HG03139 (cell line): Measurements from ENCODE around the gene TNS1.
"Not testable (repeated sequence)": the region's sequence is repeated elsewhere in the genome, so short reads cannot be mapped to it uniquely, and the experiment has no call there.

ENCODE experiments used
- ATAC-seq: cut with Tn5 transposase; IDR thresholded peaks from one replicate; pipeline ENCODE4 v1.9.1; 2021; ENCODE audit not compliant: unreplicated experiment

The TNS1 gene

DNA sequence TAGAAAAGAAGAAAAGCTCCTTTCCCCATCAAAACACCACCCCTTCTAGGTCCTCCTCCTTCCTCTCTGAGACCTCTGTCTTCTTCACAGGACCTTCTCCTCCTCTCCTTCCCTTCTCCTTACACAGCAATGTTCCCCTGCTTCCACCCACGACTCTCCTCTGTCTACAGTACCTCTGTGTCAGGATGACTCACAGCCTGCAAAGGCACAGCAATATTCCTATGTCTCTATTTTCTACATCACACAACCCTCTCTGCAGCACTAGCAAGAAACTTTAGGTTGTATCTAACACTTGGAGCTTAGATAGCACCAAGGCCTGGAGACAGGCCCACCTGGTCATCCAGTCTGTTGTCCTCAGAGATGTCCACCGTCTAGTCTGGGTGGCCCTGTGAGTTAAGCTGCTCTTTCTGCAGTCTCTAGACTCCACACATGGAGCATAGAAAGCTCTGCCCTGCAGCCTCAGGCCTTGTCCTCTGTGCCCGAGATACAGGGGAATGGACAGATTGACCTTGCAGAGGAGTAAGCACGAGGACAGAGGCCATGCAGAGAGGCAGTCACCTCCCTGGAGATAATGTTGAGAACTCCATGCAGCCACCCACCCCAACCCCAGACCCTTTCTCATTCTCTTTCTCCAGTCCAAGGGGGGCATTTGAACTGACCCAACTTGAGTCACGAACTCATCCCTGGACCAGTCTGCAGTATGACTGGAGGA, 212.0 kb downstream of the TNS1 start:
- no peak for ATAC-seq

DNA sequence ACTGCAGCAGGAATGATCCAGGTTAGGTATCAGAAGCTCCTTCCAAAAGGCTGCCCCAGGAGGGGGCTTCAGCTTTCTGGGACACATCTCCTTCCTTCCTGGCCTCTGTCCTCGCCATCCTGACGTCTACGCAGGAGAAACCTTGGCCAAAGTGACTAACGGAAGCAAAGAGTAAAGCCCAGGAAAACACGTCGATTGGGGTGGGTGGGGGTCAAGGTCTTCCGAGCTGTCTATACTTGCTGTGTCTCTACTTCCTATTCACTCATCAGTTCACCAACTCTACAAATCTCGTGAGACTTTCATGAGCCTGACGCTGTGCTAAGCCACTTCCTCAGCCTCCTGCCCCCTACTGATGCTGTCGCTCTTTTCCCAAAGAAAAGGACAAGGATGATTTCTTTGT, 212.6 kb downstream of the TNS1 start:
- no peak for ATAC-seq

DNA sequence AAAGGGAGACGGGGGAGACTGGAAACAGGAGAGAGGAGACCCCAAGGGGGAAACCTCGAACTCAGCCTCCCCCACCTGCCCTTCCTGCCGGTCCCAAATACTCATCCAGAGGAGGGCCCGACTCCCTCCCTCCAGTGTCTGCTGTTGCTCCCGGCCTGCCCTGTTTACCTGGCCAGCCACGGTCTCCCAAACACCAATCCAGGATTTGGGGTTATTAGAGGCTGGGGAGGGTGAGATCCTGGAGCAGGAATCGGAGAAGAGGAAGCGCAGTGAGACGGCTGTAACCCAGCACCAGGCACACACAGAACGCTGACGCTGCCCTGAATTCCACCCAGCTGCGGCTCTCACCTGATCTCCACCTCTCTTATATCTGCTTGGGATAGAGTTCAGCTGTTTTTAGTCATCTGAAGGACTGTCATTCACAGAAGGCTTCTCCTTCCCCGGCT, 213.0 kb downstream of the TNS1 start:
- no peak for ATAC-seq

DNA sequence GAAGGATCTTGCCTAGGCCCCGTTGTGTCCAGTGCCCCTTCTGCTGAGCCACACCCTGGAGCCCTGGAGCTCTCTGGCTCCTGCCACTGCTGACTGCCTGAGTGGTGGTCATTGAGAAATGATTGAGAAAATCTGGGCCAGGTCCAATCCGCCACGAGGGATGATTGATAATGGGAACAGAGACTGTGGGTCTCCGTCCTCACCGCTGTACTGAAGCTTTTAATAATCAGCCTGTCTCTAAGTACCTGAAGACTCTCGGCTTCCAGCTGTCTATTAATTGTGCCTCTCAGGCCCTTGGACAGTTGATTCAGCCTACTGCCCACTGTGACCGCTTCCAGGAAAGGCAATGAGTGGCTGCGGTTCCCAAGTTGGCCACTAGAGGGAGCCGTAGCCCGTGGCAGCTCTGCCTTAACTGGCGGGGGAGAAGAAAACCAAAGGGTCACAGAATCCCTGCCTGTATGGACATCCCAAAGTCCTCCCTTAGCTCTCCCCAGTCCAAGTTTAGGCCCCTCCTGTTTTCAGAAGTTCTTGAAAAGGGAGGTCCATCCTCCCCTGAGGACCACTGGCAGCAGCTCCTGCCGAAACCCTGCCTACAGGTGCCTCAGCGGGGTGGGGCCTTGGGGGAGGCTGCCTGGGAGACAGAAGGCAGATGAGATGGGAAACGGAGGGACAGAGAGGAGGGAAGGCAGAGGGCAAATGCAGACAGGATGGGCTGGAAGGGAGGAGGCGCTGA, 213.6 kb downstream of the TNS1 start:
- ATAC-seq = no peak

DNA sequence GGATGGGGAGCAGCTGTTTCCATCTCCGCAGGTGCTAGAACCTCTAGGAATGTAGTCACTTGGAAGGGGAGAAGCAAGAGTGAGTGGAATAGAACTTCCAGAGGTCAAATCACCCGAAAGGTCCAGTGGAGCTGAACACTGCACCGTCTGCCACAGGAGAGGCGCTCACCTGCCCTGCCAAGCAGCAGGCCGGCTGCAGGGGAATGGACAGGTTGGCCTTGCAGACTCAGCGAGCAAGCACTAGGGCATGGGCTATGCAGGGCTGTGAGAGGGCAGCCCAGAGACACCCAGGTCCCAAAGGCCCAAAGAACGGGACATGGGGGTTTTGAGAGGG, 214.2 kb downstream of the TNS1 start:
- ATAC-seq = no peak

DNA sequence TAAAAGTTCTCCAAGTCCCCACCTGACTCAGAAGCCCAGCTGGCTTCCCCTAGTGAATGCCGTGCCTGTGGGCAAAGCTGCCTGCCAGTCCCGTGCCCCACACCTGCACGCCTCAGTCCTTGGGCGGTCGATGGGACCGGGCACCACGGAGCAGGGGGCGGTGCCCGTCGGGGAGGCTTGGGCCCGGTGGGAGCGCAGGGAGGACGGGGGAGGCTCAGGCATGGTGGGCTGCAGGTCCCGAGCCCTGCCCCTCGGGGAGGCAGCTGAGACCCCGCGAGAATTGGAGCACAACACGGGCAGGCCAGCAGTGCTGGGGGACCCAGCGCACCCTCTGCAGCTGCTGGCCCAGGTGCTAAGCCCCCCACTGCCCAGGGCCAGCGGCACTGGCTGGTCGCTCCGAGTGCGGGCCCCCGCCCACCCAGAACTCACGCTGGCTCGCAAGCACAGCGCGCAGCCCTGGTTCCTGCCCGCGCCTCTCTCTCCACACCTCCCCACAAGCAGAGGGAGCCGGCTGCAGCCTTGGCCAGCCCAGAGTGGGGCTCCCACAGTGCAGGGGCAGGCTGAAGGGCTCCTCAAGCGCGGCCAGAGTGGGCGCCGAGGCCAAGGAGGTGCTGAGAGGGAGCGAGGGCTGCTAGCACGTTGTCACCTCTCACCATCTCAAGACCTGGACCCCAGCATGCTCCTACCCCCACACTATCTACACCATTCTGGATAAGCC, 215.5 kb downstream of the TNS1 start:
- no peak for ATAC-seq

DNA sequence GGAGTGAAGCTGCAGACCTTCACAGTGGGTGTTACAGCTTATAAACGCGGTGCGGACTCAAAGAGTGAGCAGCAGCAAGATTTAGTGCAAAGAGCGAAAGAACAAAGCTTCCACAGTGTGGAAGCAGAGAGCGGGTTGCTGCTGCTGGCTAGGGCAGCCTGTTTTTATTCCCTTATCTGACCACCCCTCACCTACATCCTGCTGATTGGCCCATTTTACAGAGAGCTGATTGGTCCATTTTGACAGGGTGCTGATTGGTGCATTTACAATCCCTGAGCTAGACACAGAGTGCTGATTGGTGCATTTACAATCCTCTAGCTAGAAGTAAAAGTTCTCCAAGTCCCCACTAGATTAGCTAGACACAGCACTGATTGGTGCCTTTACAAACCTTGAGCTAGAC, 216.2 kb downstream of the TNS1 start:
- not testable (repeated sequence) for ATAC-seq

DNA sequence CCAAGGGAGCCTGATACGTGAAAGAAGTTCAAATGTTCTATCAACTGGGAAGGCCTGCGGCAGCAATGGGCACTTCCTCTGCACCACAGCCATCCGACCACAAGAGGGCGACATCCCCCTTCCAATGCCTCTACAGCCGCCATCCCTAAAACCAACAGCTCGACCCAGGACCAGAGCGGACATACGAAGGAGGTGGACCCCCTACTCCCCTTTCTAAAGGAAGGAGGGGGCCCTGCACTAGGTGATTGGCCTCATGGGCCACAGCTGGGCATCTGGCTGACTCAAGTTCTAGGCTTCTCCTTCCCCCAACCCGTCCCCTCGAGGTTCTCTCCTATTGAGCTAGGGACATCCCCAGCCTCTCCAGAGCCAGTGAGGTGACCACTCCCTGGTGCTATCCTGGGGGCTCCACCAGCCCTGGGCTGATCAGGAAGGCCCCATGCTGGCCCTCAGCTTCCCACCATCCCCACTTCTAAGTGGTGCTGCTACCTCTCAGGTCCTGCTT, 217.2 kb downstream of the TNS1 start:
- no peak for ATAC-seq

DNA sequence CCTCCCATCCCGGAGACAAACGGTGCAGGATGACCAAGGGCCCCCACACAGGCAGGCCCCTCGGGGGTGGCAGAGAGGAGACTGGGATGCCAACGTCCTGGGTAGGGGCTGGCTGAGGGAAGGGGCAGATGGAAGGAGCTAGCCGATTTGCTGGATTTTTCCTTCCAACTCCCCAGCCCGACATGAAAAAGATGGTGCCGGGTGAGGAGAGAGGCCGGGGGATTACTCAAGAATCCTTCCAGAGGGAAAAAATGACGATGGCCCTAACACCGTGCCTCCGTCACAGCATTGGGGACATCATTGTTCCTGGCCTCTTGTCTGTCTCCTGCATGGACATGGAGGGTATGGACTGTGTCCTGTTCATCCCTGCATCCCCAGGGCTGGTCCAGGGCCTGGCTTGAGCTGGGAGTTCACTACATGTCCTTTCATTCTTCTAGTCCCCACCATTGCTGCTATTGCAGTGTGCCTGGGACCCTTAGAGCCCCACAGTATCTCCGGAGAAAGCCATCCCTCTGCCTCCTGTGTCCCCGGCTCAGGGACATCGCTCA, 217.7 kb downstream of the TNS1 start:
- ATAC-seq = no peak

DNA sequence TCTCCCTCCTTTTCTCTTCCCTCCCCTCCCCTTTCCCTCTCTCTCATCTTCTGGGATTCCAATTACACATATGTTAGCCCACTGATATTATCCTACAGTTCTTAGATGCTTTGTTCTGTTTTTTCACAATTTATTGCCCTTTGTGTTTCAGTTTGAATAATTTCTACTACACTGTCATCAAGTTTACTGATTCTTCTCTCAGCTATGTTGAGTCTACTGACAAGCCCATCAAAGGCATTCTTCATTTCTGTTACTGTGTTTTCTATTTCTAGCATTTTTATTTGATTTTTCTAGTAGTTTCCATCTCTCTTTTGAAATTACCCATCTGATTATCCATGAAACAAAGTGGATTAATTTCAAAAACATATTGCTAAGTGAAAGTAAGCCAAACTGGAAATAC, 219.6 kb downstream of the TNS1 start:
- ATAC-seq = no peak

DNA sequence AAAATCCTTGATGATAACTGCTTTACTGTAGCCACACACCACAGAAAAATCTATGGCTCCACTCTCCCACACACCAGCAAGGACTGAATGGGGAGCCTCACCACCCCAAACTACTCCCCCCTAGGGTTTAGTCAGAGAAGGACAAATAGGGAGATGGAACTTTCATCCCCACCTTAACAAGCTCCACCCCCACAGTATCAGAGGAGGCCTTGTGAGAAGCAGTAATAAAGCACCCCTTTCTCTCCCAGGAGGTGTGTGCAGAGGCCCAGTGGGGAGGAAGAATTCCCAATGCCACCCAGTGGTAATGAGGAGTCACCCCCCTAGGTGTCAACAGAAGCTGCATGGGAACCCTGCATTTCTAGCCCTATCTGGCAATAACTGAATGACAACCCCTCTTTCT, 224.9 kb downstream of the TNS1 start:
- no peak for ATAC-seq

DNA sequence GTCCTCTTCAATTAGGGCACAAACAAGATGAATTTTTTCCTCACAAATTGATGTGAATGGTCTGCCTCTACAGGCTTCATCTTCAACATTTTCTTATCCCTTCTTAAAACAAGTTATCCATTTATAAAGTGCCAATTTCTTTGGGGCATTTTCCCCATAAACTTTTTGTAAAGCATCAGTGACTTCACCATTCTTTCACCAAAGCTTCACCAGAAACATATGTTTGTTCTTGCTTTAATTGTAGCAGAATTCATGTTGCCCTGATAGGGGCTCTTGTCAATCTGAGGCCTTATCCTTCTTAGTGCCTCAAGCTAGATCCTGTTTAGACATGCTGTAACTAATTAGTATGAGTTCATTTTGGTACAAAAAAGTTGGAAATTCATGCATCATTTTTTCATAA, 226.2 kb downstream of the TNS1 start:
- no peak for ATAC-seq

DNA sequence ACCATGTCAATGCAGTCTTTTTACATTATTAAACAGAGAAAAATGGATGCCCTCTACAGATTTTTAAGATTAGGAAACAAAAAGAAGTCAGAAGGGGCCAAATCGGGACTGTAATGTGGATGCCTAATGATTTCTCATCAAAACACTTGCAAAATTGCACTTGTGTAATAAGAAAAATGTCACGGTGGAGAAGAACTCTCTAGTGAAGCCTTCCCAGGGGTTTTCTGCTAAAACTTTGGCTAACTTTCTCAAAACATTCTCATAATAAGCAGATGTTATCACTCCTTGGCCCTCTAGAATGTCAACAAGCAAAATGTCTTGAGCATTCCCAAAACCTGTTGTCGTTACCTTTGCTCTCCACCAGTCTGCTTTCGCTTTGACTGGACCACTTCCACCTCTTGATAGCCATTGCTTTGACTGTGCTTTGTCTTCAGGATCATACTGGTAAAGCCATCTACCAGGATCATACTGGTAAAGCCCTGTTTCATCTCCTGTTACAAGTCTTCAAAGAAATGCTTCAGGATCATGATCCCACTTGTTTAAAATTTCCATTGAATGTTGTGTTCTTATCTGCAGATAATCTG, 226.8 kb downstream of the TNS1 start:
- ATAC-seq = no peak

DNA sequence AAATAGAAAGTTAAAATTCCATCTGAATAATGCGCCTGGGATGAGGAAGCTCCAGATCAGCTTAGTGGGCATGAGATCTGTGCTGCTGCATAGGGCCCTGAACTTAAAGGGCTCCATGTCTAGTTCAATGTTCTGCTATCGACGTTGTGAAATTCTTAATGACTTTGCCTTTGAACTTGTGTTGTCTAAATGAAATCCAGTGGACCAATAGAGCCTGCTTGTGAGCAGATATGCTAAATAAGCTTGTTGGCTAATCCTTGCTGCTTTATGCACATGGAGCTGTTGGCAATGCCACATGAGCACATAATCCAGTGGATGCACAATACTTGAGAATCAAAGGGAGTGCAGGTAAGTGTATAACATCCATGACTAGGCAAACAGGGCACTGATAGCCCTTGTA, 228.6 kb downstream of the TNS1 start:
- no peak for ATAC-seq

DNA sequence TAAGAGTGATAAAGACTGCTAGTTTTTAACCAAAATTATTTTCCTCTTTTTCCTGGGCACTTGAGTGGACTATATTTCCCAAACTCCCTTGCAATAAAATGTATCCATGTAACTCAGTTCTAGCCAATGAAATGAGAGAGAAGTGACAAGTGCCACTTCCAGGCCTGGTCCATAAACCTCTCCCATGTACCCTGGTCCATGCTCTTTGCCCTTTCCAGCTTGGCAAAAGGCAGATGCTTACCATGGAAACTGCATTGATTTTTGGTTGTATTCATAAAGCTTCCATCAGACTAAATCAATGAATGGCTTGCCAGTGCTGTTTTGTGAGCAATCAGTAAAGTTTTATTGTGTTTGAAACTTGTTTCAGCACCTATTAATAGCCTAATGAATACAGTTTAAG, 229.3 kb downstream of the TNS1 start:
- no peak for ATAC-seq

DNA sequence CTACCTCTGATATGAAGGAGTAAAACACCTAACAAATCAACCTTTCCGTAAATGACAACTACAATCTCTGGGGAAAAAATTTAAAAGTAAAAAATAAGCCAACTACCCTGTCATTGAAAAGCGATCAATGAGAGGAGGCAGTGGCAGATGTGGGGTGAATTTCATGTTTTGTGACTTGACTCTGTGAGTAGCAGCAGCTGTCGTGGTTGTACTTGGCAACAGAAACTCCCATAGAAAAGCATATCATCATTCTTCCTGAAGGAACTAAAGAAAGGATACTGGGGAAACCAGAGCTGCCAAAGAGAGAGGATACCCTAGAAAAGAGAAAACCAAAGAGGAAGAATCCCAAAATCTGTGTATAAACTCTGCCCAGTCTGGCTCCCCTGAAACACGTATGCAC, 236.4 kb downstream of the TNS1 start:
- ATAC-seq = no peak

DNA sequence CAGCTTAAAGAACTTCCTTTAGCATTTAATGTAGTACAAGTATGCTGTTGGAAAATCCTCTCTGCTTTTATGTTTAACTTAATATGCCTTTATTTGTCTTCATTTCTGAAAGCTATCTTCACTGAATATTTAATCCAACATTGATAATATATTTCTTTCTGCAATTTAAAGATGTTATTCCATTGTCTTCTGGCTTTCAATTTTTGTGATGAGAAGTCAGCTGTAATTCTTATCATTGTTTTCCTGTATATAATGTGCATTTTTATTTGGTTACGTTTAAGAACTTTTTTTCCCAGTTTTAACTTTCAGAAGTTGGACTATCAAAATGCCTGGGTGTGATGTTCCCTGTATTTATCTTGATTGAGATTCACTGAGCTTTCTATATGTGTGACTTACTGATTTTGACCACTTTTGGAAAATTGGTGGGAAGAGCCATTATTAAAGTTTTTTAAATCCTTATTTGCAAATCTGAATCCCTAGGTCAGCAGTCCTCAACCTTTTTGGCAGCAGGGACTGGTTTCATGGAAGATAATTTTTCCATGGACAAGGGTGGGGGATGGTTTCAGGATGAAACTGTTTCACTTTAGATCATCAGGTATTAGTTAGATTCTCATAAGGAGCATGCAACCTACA, 241.0 kb downstream of the TNS1 start:
- ATAC-seq = no peak

DNA sequence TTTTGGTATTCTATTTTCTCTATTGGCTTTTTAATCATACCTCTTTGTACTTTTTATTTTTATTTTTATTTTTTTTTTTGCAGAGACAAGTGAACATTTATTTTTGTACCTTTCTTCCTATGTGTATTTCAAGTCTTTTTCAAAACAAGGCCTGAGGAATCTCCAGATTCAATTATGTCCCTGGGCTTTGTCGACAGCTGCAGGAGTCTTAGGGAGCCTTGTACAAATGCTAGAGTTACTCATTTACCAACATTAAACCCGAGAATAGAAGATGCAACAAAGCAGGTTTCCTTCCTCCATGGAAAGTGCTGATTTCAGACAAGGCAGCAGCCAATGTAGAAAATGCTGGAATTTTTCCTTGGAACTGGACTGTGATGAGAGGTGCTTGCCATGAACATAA, 242.8 kb downstream of the TNS1 start:
- no peak for ATAC-seq

DNA sequence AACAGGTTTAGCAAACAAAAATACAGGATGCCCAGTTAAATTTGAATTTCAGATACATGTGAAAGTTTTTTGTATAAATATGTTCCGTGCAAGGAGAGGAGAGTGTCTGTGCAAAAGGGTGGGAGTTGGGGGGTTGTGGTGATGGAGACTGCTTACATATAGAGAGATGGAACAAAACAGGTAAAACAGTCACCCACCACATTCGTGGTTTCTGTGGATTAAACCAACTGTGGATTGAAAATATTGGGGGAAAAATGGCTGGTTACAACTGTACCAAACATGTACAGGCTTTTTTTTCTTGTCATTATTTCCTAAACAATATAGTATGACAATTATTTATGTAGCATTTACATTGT, 245.7 kb downstream of the TNS1 start:
- no peak for ATAC-seq

DNA sequence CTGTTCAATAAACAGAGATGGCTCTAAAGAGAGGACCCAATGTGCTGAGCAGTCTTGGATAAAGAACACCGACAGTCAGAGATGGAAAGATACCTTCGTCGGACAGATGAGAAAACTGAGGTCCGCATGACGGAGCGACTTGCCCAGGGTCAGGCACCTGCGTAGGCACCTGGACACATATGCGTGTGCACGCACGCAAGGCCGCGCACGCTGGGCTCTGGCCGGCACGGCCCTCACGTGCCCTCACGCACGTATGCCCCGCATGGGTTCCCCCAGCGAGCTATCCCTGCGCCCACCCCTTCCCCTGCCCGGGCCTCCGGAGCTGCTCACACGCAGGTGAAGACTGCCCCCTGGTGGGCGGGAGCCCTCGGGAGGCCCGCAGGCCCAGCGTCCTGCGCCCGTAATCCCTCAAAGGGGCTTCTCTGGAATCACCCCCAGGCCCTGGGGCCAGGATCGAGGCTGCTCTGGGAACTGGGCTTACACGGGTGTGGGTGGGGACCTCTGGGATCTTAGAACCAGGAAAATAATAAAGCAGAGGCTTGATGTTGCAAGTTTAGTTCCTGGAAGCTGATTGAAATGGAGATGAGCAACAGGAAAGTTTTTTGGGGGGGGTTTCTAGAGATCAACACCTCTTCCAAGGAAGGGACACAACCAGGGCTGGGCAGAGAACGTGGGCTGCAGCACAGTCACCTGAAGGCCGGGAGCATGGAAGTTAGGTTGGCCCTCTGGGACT, 246.3 kb downstream of the TNS1 start:
- ATAC-seq = no peak
